ENCODE data around the gene PDCD2L.

- TF ChIP-seq CTCF (IDR thresholded peaks at IDR 0.05) (no peak), POLR2AphosphoS5 (IDR thresholded peaks at IDR 0.05) (no peak)
Measured at GRCh38 chr19:34475026-34475974, 71.1 kb downstream of the PDCD2L start.
